Uterus (tissue), 4 donors: Measurements from ENCODE around the gene NMS. TPM values are rescaled to one million over a fixed set of nuclear protein-coding genes. Genes with fewer than 3 reads are reported as not detected.

ENCODE experiments used
- DNase-seq, 2 donors: peaks; one replicate each; pipeline ENCODE4 v3.0.0-alpha.2; 2019 to 2020
- H3K27ac ChIP-seq, 2 donors: fragments of 200-600 bp; sonication (generic); 1 replicate in 1 of 2; 2 replicates in 1 of 2; pipeline ENCODE4 v1.5.1; 2016 to 2018
- H3K27me3 ChIP-seq, 2 donors: fragments of 200-600 bp; sonication (generic); one replicate each; pipeline ENCODE4 v1.5.1; 2018 to 2019; ENCODE audit warnings: control low read depth in 1 of 2
- H3K36me3 ChIP-seq, 2 donors: fragments of 200-600 bp; sonication (generic); one replicate each; pipeline ENCODE4 v1.5.1; 2019; ENCODE audit warnings: control low read depth in 1 of 2
- H3K4me1 ChIP-seq, 2 donors: fragments of 200-600 bp; sonication (generic); one replicate each; pipeline ENCODE4 v1.5.1; 2018 to 2019; ENCODE audit warnings: control low read depth in 1 of 2
- H3K4me3 ChIP-seq, 2 donors: fragments of 200-600 bp; sonication (generic); 1 replicate in 1 of 2; 2 replicates in 1 of 2; pipeline ENCODE4 v1.5.1; 2018 to 2019; ENCODE audit warnings: mild to moderate bottlenecking in 1 of 2
- H3K9me3 ChIP-seq, 2 donors: fragments of 200-600 bp; sonication (generic); one replicate each; pipeline ENCODE4 v1.5.1; 2019; ENCODE audit warnings: control low read depth in 1 of 2
- POLR2A ChIP-seq, 2 donors: fragments of 450-650 bp; IDR thresholded peaks; one replicate each; pipeline ENCODE4 v1.6.1; 2016; ENCODE audit warnings: antibody characterized with exemption in 2 of 2, mild to moderate bottlenecking in 1 of 2, moderate library complexity in 1 of 2
- intact Hi-C: fragments of 100-400 bp; cut with DNase I; formaldehyde crosslinking; loops from one replicate; pipeline ENCODE4 v1.15.1; 2023; ENCODE audit warnings: low total_unique reads
- total RNA-seq, 4 donors: library from RNA; depleted of rRNA in 3 of 4; stranded (reverse); fragments of >200 nt in 3 of 4; gene quantifications; one replicate each; pipeline versions ENCODE4 v1.1.0 to v1.2.4, GENCODE V29; 2014 to 2023
- TF ChIP-seq, protein P1 (sequence below), 4 experiments: fragments of 200-600 bp in 2 of 4; fragments of 450-650 bp in 2 of 4; sonication (generic) in 2 of 4; IDR thresholded peaks; one replicate each; pipeline ENCODE4 v1.5.1; 2016 to 2019; ENCODE audit warnings: antibody characterized with exemption in 4 of 4, mild to moderate bottlenecking in 2 of 4, moderate library complexity in 1 of 4
- donor health status: DM: yes; HTN: yes; CAD: no.

The NMS gene
- total RNA-seq, 4 donors from 2014 or later: not detected

DNA sequence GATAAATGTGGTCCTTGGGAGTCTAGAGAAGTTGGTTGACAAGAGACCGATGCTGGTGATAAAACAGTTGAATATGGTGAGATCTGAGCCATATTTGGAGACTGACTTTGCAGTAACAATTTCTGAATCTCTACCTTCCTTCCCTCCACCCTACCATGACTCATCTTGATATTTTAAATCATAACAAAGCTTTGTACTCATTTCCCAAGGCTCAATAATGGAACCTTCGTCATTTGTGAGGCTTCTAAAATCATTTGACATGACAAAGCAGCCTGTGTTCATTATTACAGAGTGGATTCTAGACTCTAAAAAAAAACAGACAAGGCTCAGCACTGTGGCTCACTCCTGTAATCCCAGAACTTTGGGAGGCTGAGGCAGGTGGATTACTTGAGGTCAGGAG, 54.0 kb downstream of the NMS start:
- no peak for TF ChIP-seq POLR2A (IDR thresholded peaks at IDR 0.05)
- TF ChIP-seq, protein P1, sequence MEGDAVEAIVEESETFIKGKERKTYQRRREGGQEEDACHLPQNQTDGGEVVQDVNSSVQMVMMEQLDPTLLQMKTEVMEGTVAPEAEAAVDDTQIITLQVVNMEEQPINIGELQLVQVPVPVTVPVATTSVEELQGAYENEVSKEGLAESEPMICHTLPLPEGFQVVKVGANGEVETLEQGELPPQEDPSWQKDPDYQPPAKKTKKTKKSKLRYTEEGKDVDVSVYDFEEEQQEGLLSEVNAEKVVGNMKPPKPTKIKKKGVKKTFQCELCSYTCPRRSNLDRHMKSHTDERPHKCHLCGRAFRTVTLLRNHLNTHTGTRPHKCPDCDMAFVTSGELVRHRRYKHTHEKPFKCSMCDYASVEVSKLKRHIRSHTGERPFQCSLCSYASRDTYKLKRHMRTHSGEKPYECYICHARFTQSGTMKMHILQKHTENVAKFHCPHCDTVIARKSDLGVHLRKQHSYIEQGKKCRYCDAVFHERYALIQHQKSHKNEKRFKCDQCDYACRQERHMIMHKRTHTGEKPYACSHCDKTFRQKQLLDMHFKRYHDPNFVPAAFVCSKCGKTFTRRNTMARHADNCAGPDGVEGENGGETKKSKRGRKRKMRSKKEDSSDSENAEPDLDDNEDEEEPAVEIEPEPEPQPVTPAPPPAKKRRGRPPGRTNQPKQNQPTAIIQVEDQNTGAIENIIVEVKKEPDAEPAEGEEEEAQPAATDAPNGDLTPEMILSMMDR (IDR thresholded peaks at IDR 0.05): no peak
- no peak for DNase-seq
- intact Hi-C loops: no loop called here

DNA sequence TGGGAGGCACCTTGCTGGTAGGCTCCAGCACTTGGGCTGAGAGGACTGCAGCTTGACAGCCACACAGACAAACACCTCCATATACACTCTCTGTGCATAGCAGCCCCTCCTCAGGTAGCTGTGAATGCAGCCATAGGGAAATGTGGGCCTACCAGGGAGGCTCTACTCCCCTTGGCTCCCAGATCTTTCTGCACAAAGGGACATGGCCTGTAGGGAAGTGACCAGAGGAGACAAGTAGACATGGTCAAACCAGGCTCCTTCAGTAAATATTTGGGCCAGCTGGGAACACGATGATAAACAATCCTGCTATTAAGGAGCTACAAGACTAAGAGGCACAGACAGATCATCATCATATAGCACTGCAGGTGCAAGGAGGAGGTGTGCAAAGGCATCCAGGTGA, 56.6 kb downstream of the NMS start:
- DNase-seq: no peak
- Histone ChIP-seq H3K4me1 (no peaks in the 10 kb centered on the region), H3K9me3 (no peaks in the 10 kb centered on the region), H3K36me3 (no peaks in the 10 kb centered on the region), H3K27me3 (no peaks in the 10 kb centered on the region), H3K4me3 (no peak overlapping the region), H3K27ac (no peak overlapping the region)
- no peak for TF ChIP-seq POLR2A (IDR thresholded peaks at IDR 0.05)
- TF ChIP-seq, protein P1 (IDR thresholded peaks at IDR 0.05): no peak
- intact Hi-C loops: no loop called here

More for the DNA sequence above, 54.0 kb downstream of the NMS start:
- Histone ChIP-seq H3K4me1 (no peaks in the 10 kb centered on the region), H3K27ac (no peak overlapping the region), H3K27me3 (no peaks in the 10 kb centered on the region), H3K9me3 (no peaks in the 10 kb centered on the region), H3K36me3 (no peaks in the 10 kb centered on the region), H3K4me3 (no peak overlapping the region)

DNA sequence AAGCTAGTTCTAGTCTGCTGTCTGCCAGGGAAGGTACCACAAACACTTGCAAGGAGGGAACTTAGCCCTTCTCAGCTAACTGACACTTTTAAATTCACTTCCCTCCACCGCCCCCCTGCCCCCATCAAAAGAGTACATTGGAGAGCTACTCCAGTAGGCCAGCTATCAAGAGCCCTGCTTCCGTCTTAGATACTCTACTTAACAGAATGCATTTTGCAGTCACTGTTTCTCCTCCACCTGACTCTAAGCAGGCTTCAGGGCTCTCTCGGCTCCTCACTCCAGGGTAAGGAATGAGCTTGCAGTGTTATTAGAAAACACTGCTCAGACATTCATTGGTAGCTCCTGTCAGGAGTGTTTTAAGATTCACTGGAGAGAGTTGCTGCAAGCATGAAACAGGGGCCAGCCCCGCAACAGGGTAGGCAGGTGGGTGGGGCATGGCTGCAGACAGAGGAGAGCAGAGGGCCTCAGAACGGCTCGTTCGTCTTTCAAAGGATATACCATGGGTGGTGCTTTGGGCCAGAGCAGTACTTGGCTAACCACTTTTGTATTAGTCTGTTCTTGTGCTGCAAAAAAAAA, 57.2 kb downstream of the NMS start:
- no peak overlapping the region for H3K27ac ChIP-seq
- no peak for DNase-seq
- H3K9me3 ChIP-seq: no peaks in the 10 kb centered on the region
- no peaks in the 10 kb centered on the region for H3K36me3 ChIP-seq
- H3K4me1 ChIP-seq: no peaks in the 10 kb centered on the region
- no peaks in the 10 kb centered on the region for H3K27me3 ChIP-seq
- no peak overlapping the region for H3K4me3 ChIP-seq
- TF ChIP-seq, protein P1 (IDR thresholded peaks at IDR 0.05): no peak
- no peak for TF ChIP-seq POLR2A (IDR thresholded peaks at IDR 0.05)
- intact Hi-C loops: no loop called here

DNA sequence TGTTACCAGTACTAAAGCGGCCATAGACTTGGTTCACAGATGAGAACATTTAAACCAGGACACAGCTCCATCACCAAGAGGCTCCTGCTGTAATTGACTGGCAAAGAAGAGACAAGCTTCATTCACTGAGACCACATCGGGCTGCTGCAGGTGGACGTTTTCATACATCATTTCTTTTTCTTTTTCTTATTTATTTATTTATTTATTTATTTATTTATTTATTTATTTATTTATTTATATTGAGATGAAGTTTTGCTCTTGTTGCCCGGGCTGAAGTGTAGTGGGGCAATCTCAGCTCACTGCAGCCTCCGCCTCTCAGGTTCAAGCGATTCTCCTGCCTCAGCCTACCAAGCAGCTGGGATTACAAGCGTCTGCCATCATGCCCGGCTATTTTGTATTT, 58.9 kb downstream of the NMS start:
- no peak for TF ChIP-seq POLR2A (IDR thresholded peaks at IDR 0.05)
- TF ChIP-seq, protein P1 (IDR thresholded peaks at IDR 0.05): no peak
- Histone ChIP-seq H3K27ac (no peak overlapping the region), H3K9me3 (no peaks in the 10 kb centered on the region), H3K4me3 (no peak overlapping the region), H3K27me3 (no peaks in the 10 kb centered on the region), H3K4me1 (no peaks in the 10 kb centered on the region), H3K36me3 (no peaks in the 10 kb centered on the region)
- no peak for DNase-seq
- intact Hi-C loops: no loop called here

DNA sequence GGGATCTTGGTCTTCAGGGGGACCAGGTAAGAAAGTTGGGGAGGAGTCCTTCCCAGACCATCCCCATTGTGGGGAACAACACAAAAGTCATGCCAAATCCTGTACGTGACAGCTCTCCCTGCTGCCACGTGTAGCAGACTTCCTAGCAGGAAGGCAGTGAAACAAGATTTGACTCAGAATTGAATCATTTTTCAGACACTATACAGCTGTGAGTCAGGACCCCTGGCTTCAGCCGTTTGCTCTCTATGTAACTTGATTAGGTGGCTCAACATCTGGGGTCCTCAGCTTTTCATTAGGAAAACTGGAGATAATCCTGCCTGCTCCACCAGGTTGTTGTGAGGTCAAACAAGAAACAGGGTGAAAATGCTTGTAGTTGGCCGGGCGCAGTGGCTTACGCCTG, 59.6 kb downstream of the NMS start:
- no peaks in the 10 kb centered on the region for H3K9me3 ChIP-seq
- no peaks in the 10 kb centered on the region for H3K4me1 ChIP-seq
- H3K4me3 ChIP-seq: no peak overlapping the region
- no peak for DNase-seq
- no peaks in the 10 kb centered on the region for H3K36me3 ChIP-seq
- intact Hi-C loops: no loop called here
- H3K27me3 ChIP-seq: no peaks in the 10 kb centered on the region
- TF ChIP-seq, protein P1 (IDR thresholded peaks at IDR 0.05): no peak
- no peak for TF ChIP-seq POLR2A (IDR thresholded peaks at IDR 0.05)
- no peak overlapping the region for H3K27ac ChIP-seq

Other genes starting within 250 kb of the NMS start
- gene LONRF2, start 148.0 kb upstream of the NMS start, total RNA-seq: 100 to 1,000 TPM in 1 of 4 donors, 10 to 100 TPM in 3; 27.9 to 188 (median 58.5) TPM
- gene CHST10, start 52.8 kb upstream of the NMS start, total RNA-seq: 10 to 100 TPM in 3 of 4 donors, under 1 TPM in 1; 0.88 to 38.4 (median 18.9) TPM
- gene PDCL3, start 92.5 kb downstream of the NMS start, total RNA-seq: 10 to 100 TPM in 2 of 4 donors, 1 to 10 TPM in 2; 3.8 to 24.1 (median 14.9) TPM